ENCODE measurements around the gene HIPK1.

Gene HIPK1

DNA sequence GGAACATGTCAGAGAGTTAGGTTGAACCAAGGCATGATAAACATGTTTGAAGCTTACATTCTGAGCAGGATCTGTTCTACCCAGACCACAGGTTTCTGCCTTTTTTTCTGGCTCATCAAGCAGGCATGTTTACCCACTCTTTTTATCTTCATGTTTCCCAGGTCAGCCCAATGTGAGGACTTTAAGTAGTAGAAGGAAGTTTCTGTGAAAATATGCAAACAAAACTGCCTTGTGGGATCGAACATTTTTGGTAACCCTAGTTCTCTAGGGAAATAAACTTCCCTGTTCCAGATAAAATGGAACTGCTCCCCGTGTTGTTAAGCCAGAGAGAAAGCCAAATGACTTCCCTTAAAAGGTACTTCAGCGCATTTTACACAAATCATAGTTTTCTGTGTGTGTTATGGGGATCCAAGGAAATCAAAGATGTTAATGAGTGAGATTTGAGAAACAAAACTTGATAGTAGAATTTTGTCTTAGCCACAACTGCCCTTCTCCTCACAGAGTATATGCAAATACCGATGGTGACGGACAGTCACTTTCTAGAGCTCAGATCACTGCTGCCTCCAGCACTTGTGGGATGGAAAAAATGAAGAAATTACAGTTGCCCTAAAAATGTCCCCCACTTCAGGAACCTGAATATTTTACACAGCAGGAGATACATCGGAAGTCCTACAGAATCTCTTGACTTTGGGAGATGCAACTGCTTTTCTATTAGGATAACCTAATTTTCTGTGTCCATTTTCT, 765 bp upstream of the HIPK1 start:
- TF ChIP-seq POLR2A (IDR thresholded peaks at IDR 0.05; ENCODE audit: low read depth, low read length): no peak
- FAIRE-seq: peak; percentile 23
- DNase-seq (ENCODE audit: insufficient read length, low spot score): no peak

DNA sequence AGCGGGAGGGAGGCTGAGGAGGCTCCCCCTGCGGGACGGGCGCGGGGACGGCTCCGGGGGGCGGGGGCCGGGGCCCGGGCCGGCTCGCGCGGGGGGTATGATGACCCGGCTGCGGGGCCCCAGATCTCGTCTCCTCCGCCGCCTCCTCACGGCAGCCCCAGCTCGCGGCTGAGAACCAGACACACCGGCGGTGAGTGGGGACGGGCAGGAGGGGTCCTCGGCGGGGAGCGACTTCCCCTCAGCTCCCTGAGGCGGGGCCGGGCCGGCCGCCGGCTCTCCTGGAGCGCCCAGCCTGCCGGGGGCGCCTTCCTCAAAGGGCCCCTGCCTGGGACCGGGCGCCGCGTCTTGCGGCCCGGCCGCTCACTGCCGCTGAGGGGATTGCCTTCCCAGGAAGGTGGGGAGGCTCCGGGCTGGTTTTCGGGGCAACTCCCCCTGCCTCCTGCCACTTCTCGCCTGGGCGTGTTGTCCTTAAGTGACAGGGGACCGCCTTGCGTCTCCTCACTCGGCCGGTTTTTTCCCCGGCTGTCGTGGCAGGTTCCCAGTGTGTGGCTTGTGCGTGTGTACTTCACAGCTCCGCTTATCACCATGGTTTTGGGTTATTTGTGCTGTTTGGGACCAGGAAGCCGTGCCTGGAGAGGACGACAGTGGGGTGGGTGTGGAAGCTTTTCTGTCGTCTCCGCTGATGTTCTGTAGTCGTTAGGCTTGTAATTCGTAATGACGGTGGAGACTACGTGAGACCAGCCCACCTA, 800 bp downstream of the HIPK1 start:
- no peak for FAIRE-seq

DNA sequence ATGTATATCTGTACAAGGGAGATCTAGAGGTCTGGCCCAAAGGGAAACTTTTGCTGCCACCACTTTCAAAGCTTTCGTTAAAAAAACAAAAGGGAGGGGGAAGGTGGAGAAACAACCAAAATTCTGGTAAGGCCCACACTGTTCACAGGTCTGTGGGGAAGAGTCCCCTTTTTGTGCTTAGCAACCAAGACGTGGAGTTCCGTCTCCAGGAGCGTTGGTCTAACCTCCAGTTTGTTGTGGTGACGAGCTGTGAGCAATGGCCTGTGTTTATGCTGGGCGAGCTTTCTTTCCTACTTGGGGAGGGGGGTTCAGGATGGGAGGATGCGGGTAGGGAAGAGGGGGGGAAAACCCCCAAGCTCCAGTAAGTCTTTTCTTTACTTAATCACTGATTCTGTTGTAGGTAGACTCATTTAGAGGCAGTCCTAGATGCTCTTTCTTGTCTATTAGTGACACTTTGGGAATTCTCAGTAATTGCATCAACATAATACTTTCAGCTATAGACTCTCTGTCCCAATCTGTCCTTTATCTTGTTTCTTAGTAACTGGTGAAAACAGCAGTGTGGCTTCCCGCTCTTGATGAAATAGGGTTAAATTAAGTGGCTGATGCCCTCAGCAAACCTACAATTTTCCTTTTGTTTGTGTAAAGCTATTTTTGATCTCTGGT, 1.5 kb downstream of the HIPK1 start:
- DNase-seq (ENCODE audit: insufficient read length, low spot score) (peak; percentile 58), FAIRE-seq (no peak)
- TF ChIP-seq POLR2A (IDR thresholded peaks at IDR 0.05; ENCODE audit: low read depth, low read length): no peak

More for the DNA sequence above, 800 bp downstream of the HIPK1 start:
- DNase-seq (ENCODE audit: insufficient read length, low spot score): peak; percentile 38
- TF ChIP-seq POLR2A (IDR thresholded peaks at IDR 0.05; ENCODE audit: low read depth, low read length): no peak

- TF ChIP-seq POLR2A (IDR thresholded peaks at IDR 0.05; ENCODE audit: low read depth, low read length): no peak
- DNase-seq (ENCODE audit: insufficient read length, low spot score) (no peak), FAIRE-seq (no peak)
Measured at GRCh38 chr1:113931451-113931851, 2.3 kb downstream of the HIPK1 start.

DNA sequence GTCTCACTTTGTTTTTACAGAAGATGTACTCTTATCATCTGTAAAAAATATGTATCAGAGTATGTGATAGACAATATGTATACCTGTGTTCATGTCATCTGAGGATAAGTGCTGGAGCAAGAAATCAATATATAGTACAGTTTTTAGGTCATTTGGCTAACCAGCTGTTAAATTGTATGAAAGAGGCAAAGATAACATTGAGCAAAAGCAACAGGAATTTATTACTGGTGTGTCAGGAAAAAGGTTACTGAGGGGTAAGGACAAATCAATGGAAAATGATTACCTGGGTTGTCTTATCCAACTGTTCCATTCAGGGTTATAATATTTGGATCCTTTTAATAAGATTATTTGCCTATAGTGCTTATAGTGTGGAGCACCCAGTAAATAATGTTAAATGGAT, 4.9 kb downstream of the HIPK1 start:
- no peak for DNase-seq (ENCODE audit: insufficient read length, low spot score)

DNA sequence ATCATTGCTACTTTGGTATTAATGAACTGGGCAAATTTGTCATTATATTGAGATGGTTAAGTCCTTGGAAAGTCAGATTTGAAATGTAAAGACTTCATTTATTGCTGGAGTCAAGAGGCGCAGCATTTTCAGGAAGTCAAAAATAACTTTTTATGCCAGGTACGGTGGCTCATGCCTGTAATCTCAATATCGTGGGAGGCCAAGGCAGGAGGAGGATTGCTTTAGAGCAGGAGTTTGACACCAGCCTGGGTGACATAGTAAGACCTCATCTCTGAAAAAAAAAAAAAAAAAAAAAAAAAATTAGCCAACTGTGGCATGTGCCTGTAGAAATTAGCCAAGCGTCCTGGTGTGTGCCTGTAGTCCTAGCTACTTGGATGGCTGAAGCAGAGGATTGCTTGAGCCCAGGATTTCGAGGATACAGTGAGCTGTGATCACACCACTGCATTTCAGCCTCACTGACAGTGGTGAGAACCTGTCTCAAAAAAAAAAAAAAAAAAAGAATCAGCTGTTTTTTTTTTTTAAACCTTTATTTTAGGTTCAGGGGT, 5.5 kb downstream of the HIPK1 start:
- TF ChIP-seq POLR2A (IDR thresholded peaks at IDR 0.05; ENCODE audit: low read depth, low read length): no peak
- no peak for FAIRE-seq
- no peak for DNase-seq (ENCODE audit: insufficient read length, low spot score)

More for the DNA sequence above, 4.9 kb downstream of the HIPK1 start:
- FAIRE-seq: no peak
- no peak for TF ChIP-seq POLR2A (IDR thresholded peaks at IDR 0.05; ENCODE audit: low read depth, low read length)

GRCh38 chr1:113935176-113935575, 6.1 kb downstream of the HIPK1 start:
- no peak for TF ChIP-seq POLR2A (IDR thresholded peaks at IDR 0.05; ENCODE audit: low read depth, low read length)
- DNase-seq (ENCODE audit: insufficient read length, low spot score) (no peak), FAIRE-seq (no peak)

- no peak for FAIRE-seq
- no peak for TF ChIP-seq POLR2A (IDR thresholded peaks at IDR 0.05; ENCODE audit: low read depth, low read length)
- no peak for DNase-seq (ENCODE audit: insufficient read length, low spot score)
Measured at GRCh38 chr1:113935970-113936369, 6.8 kb downstream of the HIPK1 start.

- FAIRE-seq (no peak), DNase-seq (ENCODE audit: insufficient read length, low spot score) (no peak)
- no peak for TF ChIP-seq POLR2A (IDR thresholded peaks at IDR 0.05; ENCODE audit: low read depth, low read length)
Measured at GRCh38 chr1:113937146-113937545, 8.0 kb downstream of the HIPK1 start.

DNA sequence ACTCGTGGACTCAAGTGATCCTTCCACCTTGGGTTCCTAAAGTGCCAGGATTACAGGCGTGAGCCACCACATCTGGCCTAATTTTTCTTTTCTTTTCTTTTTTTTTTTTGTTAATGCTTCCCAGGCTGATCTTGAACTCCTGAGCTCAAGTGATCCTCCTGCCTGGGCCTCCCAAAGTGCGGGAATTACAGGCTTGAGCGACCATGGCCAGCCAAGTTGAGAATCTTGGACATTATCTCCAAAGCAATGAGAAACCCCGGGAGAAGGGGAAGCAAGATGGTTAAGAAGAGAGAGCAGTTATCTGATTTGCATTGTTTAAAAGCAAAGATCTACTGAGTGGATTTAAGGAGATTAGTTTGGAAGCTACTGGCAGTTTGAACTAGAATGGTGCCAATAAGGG, 9.1 kb downstream of the HIPK1 start:
- FAIRE-seq (no peak), DNase-seq (ENCODE audit: insufficient read length, low spot score) (no peak)
- TF ChIP-seq POLR2A (IDR thresholded peaks at IDR 0.05; ENCODE audit: low read depth, low read length): no peak

GRCh38 chr1:113940365-113941244, 11.5 kb downstream of the HIPK1 start:
- no peak for DNase-seq (ENCODE audit: insufficient read length, low spot score)
- TF ChIP-seq POLR2A (IDR thresholded peaks at IDR 0.05; ENCODE audit: low read depth, low read length): no peak
- no peak for FAIRE-seq

GRCh38 chr1:113941245-113941559, 12.1 kb downstream of the HIPK1 start:
- no peak for TF ChIP-seq POLR2A (IDR thresholded peaks at IDR 0.05; ENCODE audit: low read depth, low read length)
- FAIRE-seq (no peak), DNase-seq (ENCODE audit: insufficient read length, low spot score) (no peak)

- TF ChIP-seq POLR2A (IDR thresholded peaks at IDR 0.05; ENCODE audit: low read depth, low read length): no peak
- FAIRE-seq (no peak), DNase-seq (ENCODE audit: insufficient read length, low spot score) (no peak)
Measured at GRCh38 chr1:113942527-113942926, 13.4 kb downstream of the HIPK1 start.
